Astrocyte (in vitro differentiated cells and primary cell): ENCODE data around the gene TCERG1. TPM values are rescaled to one million over a fixed set of nuclear protein-coding genes. Genes with fewer than 3 reads are reported as not detected.

Source experiments
- DNase-seq: peaks from one replicate; pipeline ENCODE4 v3.0.0-alpha.2; 2010; ENCODE audit warnings: low read depth
- FAIRE-seq: peaks from 2 replicates; lab custom pipeline; 2011; peaks lifted over from hg19 to GRCh38; lab: Jason Lieb, UNC
- H2AFZ ChIP-seq: 2 replicates; pipeline ENCODE4 v1.6.0; 2012; ENCODE audit warnings: low read depth, low read length, inconsistent platforms
- H3K27ac ChIP-seq: 2 replicates; pipeline ENCODE4 v1.5.1; 2011; ENCODE audit warnings: low read depth, low read length, inconsistent platforms
- H3K27me3 ChIP-seq: 2 replicates; pipeline ENCODE4 v1.6.0; 2011; ENCODE audit warnings: low read length, inconsistent platforms; ENCODE audit not compliant: insufficient read depth
- H3K36me3 ChIP-seq: 2 replicates; pipeline ENCODE4 v1.5.1; 2011; ENCODE audit warnings: low read length, inconsistent platforms; ENCODE audit not compliant: insufficient read depth
- H3K4me1 ChIP-seq: 2 replicates; pipeline ENCODE4 v1.5.1; 2011; ENCODE audit warnings: low read length, inconsistent platforms; ENCODE audit not compliant: insufficient read depth
- H3K4me2 ChIP-seq: 2 replicates; pipeline ENCODE4 v1.6.0; 2012; ENCODE audit warnings: low read length, inconsistent platforms
- H3K4me3 ChIP-seq: 2 replicates; pipeline ENCODE4 v1.5.1; 2011; ENCODE audit warnings: low read depth, mild to moderate bottlenecking, low read length, inconsistent platforms; ENCODE audit not compliant: insufficient read depth
- H3K79me2 ChIP-seq: 2 replicates; pipeline ENCODE4 v1.6.0; 2012; ENCODE audit warnings: mild to moderate bottlenecking, low read length, inconsistent platforms; ENCODE audit not compliant: insufficient read depth
- H3K9ac ChIP-seq: 2 replicates; pipeline ENCODE4 v1.6.0; 2012; ENCODE audit warnings: mild to moderate bottlenecking, low read length, inconsistent platforms
- H3K9me3 ChIP-seq: 2 replicates; pipeline ENCODE4 v1.5.1; 2012; ENCODE audit warnings: low read depth, mild to moderate bottlenecking, low read length, inconsistent platforms; ENCODE audit not compliant: insufficient read depth
- H4K20me1 ChIP-seq: 2 replicates; pipeline ENCODE4 v1.6.0; 2012; ENCODE audit warnings: low read length, inconsistent platforms; ENCODE audit not compliant: insufficient read depth
- H3K27ac Mint-ChIP-seq: one replicate; pipeline ENCODE4 v1.8.0; 2021; ENCODE audit warnings: mild to moderate bottlenecking, mixed read lengths; ENCODE audit not compliant: unreplicated experiment
- H3K27me3 Mint-ChIP-seq: one replicate; pipeline ENCODE4 v1.8.0; 2021; ENCODE audit warnings: low read depth, mixed read lengths; ENCODE audit not compliant: unreplicated experiment
- H3K36me3 Mint-ChIP-seq: one replicate; pipeline ENCODE4 v1.8.0; 2021; ENCODE audit warnings: low read depth, mixed read lengths; ENCODE audit not compliant: unreplicated experiment
- H3K4me1 Mint-ChIP-seq: one replicate; pipeline ENCODE4 v1.8.0; 2021; ENCODE audit warnings: low read depth, mixed read lengths; ENCODE audit not compliant: unreplicated experiment
- H3K4me3 Mint-ChIP-seq: one replicate; pipeline ENCODE4 v1.8.0; 2021; ENCODE audit warnings: mild to moderate bottlenecking, moderate library complexity, mixed read lengths; ENCODE audit not compliant: unreplicated experiment
- H3K9me3 Mint-ChIP-seq: one replicate; pipeline ENCODE4 v1.8.0; 2021; ENCODE audit warnings: mild to moderate bottlenecking, mixed read lengths; ENCODE audit not compliant: unreplicated experiment
- EZH2 ChIP-seq: IDR thresholded peaks from 2 replicates; pipeline ENCODE4 v1.6.1; 2012; ENCODE audit warnings: mild to moderate bottlenecking, low read length, inconsistent platforms; ENCODE audit not compliant: insufficient read depth
- total RNA-seq: library from RNA; stranded (reverse); gene quantifications from 2 replicates; pipeline ENCODE4 v1.2.1, GENCODE V29; 2021
- TF ChIP-seq, protein P1 (sequence below): IDR thresholded peaks from 2 replicates; pipeline ENCODE4 v1.5.1; 2011; ENCODE audit warnings: low read depth, mild to moderate bottlenecking, inconsistent platforms, low read length, moderate library complexity; ENCODE audit not compliant: insufficient read depth

TCERG1 gene
- total RNA-seq, 1 donor from 2014 or later: 66.0 TPM

DNA sequence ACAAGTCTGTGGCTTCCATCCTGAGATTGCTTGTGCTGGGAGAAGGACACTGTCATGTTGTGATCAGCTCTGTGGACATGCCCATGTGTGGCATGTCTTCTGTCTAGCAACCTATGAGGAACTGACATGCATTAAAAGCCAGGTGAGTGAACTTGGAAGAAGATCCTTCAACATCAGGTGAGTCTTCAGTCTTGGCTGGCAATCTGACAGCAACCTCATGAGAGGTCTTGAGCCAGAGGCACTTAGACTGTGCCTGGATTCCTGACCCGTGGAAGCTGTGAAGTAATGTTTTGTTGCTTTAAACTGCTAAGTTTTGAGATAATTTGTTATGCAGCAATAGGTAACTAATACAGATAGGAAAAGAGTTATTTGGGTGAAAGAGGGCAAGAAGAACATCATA lies 6.8 kb upstream of the TCERG1 start:
- Histone ChIP-seq H3K36me3 (no peaks in the 10 kb centered on the region), H4K20me1 (no peaks in the 10 kb centered on the region), H3K4me2 (no peak overlapping the region), H3K9me3 (no peaks in the 10 kb centered on the region), H3K27ac (no peak overlapping the region), H3K9ac (no peak overlapping the region), H3K27me3 (peaks cover under 1% of the 10 kb centered on the region), H3K4me1 (no peaks in the 10 kb centered on the region), H3K79me2 (no peaks in the 10 kb centered on the region), H3K4me3 (no peak overlapping the region), H2AFZ (no peak overlapping the region)
- TF ChIP-seq, protein P1, sequence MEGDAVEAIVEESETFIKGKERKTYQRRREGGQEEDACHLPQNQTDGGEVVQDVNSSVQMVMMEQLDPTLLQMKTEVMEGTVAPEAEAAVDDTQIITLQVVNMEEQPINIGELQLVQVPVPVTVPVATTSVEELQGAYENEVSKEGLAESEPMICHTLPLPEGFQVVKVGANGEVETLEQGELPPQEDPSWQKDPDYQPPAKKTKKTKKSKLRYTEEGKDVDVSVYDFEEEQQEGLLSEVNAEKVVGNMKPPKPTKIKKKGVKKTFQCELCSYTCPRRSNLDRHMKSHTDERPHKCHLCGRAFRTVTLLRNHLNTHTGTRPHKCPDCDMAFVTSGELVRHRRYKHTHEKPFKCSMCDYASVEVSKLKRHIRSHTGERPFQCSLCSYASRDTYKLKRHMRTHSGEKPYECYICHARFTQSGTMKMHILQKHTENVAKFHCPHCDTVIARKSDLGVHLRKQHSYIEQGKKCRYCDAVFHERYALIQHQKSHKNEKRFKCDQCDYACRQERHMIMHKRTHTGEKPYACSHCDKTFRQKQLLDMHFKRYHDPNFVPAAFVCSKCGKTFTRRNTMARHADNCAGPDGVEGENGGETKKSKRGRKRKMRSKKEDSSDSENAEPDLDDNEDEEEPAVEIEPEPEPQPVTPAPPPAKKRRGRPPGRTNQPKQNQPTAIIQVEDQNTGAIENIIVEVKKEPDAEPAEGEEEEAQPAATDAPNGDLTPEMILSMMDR: no peak
- TF ChIP-seq EZH2: no peak
- H3K36me3 Mint-ChIP-seq: no peaks in the 10 kb centered on the region
- no peak overlapping the region for H3K27ac Mint-ChIP-seq
- no peak for FAIRE-seq
- peaks cover 3% of the 10 kb centered on the region for H3K4me1 Mint-ChIP-seq
- H3K4me3 Mint-ChIP-seq: no peak overlapping the region
- peaks cover 2% of the 10 kb centered on the region for H3K27me3 Mint-ChIP-seq
- H3K9me3 Mint-ChIP-seq: no peaks in the 10 kb centered on the region
- DNase-seq: no peak

DNA sequence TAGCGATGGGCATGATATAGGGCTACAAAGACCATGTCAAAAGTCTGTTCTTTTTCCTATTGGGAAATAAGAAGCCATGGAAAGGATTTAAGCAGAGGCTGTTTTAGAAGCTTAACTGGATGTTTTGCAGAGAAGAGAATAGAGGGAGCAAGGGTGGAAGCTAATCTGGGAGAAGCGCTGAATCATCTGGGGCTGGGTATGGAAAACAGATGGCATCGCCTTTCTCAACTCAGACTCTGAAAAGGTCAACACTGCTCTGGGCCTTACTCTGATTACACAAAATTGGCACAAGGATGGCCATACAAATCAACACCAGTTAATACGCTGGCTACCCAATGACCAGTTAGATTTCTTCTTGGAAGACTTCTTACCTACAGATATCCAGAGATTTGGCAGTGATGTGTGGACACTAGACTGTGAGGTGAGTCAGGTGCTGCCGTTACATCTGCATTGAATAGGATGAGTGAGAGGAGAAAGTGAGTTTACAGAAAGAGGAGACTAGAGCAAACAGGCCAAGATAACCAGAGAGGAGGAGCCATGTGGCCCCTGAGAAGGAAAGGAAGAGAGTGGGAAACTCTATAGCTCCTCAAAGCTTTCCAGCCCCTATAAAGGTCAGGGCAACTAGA lies 6.2 kb upstream of the TCERG1 start:
- no peaks in the 10 kb centered on the region for H3K27me3 ChIP-seq
- no peaks in the 10 kb centered on the region for H3K9me3 ChIP-seq
- Mint-ChIP-seq H3K4me1 (peaks cover 3% of the 10 kb centered on the region), H3K9me3 (no peaks in the 10 kb centered on the region), H3K36me3 (no peaks in the 10 kb centered on the region), H3K27ac (no peak overlapping the region), H3K4me3 (no peak overlapping the region), H3K27me3 (peaks cover 2% of the 10 kb centered on the region)
- H3K4me1 ChIP-seq: no peaks in the 10 kb centered on the region
- TF ChIP-seq, protein P1: no peak
- TF ChIP-seq EZH2: no peak
- H3K27ac ChIP-seq: no peak overlapping the region
- H3K36me3 ChIP-seq: no peaks in the 10 kb centered on the region
- H3K4me3 ChIP-seq: no peak overlapping the region
- no peak overlapping the region for H2AFZ ChIP-seq
- no peak for FAIRE-seq
- no peak for DNase-seq
- no peak overlapping the region for H3K9ac ChIP-seq
- H3K4me2 ChIP-seq: no peak overlapping the region
- H4K20me1 ChIP-seq: no peaks in the 10 kb centered on the region
- no peaks in the 10 kb centered on the region for H3K79me2 ChIP-seq

DNA sequence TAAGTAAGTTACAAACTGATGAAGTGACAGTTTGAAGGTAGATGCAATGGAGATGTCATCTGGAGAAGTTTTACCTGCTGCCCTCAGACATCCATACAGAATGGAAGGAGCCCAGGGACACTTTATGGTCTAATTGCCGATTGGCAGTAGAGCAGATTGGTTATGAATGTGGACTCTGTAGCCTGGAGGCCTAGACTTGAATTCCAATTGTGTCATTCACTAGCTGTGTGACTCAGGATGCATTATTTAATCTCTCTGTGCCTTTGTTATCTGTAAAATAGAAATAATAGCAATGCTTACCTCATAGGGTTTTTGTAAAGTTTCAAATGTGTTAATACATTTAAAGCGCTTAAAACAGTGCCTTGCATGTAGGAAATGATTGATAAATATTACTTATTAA lies 5.2 kb upstream of the TCERG1 start:
- Histone ChIP-seq H4K20me1 (no peaks in the 10 kb centered on the region), H3K27ac (no peak overlapping the region), H3K4me2 (no peak overlapping the region), H3K9ac (no peak overlapping the region), H3K36me3 (no peaks in the 10 kb centered on the region), H3K27me3 (no peaks in the 10 kb centered on the region), H3K4me3 (no peak overlapping the region), H3K4me1 (no peaks in the 10 kb centered on the region), H3K9me3 (no peaks in the 10 kb centered on the region), H2AFZ (no peak overlapping the region), H3K79me2 (no peaks in the 10 kb centered on the region)
- Mint-ChIP-seq H3K27ac (no peak overlapping the region), H3K4me3 (no peak overlapping the region), H3K27me3 (peaks cover 2% of the 10 kb centered on the region), H3K4me1 (peaks cover 3% of the 10 kb centered on the region), H3K9me3 (no peaks in the 10 kb centered on the region), H3K36me3 (no peaks in the 10 kb centered on the region)
- FAIRE-seq: peak; percentile 23
- DNase-seq: no peak
- TF ChIP-seq, protein P1: no peak
- no peak for TF ChIP-seq EZH2
